Tibial nerve (tissue), 3 donors: ENCODE measurements around the gene CORO1C.

Experiments
- CTCF ChIP-seq, 5 experiments: fragments of 200-600 bp in 3 of 5; fragments of 450-650 bp in 2 of 5; sonication (generic) in 3 of 5; IDR thresholded peaks; one replicate each; pipeline ENCODE4 v1.5.1; 2016 to 2019; ENCODE audit warnings: antibody characterized with exemption in 5 of 5, mild to moderate bottlenecking in 3 of 5, moderate library complexity in 2 of 5
- POLR2A ChIP-seq, 2 donors: fragments of 450-650 bp; IDR thresholded peaks; one replicate each; pipeline ENCODE4 v1.6.1; 2017; ENCODE audit warnings: antibody characterized with exemption in 2 of 2, mild to moderate bottlenecking in 2 of 2, moderate library complexity in 2 of 2

GRCh38 chr12:108612788-108613282 lies 118.5 kb downstream of the CORO1C start:
- TF ChIP-seq CTCF (IDR thresholded peaks at IDR 0.05) (no peak), POLR2A (IDR thresholded peaks at IDR 0.05) (no peak)
